Right ventricle myocardium inferior (tissue), 1 donor: Measurements from ENCODE around the gene TULP1. TPM values are rescaled to one million over a fixed set of nuclear protein-coding genes. Genes with fewer than 3 reads are reported as not detected.
A peak's percentile ranks its signal among the peaks of the same experiment; 100 is the strongest.

ENCODE experiments used
- ATAC-seq: fragments of 200-7000 bp; cut with Tn5 transposase; one replicate; pipeline ENCODE4 v1.9.1; 2020; ENCODE audit warnings: mild to moderate bottlenecking, moderate library complexity
- DNase-seq: peaks from one replicate; pipeline ENCODE4 v3.0.0; 2021; ENCODE audit errors: missing footprints
- intact Hi-C: fragments of 100-400 bp; cut with DNase I; formaldehyde crosslinking; loops from one replicate; pipeline ENCODE4 v1.11.0; 2022
- total RNA-seq: library from RNA; stranded (reverse); fragmentation: NEBNext Ultra II Directional; extraction: Animal tissue kit (Norgen Biotek cat#: 25700); gene quantifications from one replicate; pipeline ENCODE4 v1.2.1, GENCODE V29; 2021
- donor health status: DM: no; HTN: yes; CAD: no; lungs with severe emphysema.

Gene TULP1
- total RNA-seq, 1 donor from 2014 or later: not detected

GRCh38 chr6:35473075-35473849 lies 39.4 kb downstream of the TULP1 start:
- no peak for DNase-seq
- intact Hi-C loops: no loop called here
- ATAC-seq: no peak

DNA sequence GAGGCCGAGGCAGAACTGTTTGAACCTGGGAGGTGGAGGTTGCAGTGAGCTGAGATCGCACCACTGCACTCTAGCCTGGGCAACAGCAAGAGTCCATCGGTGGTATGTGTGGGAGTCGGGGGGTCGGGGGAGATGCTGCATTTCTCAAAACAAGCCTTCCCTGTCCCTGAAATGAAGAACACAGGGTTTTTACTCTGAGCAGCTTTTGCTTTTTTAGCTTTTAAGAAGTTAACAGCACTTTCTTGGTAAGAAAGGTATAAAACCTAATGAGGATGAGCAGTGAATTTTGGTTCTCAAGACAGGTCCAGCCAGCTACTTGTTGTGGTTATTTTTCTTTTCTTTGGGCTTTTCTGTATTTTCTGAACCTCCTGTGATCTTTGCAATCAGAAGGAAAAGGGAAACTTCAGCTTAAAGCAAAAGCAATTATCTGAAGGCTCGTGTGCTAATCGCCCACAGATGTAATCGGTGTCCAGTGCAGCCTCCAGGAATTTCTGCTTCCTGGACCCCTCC lies 40.8 kb downstream of the TULP1 start:
- intact Hi-C loops: no loop called here
- DNase-seq (no peak), ATAC-seq (no peak)

- intact Hi-C loops: no loop called here
- no peak for ATAC-seq
- DNase-seq: no peak
These were observed 42.0 kb downstream of the TULP1 start for GRCh38 chr6:35470663-35471120.

- DNase-seq: no peak
- intact Hi-C loops: loop anchor here (5.0 kb wide), 1 partner anchor 173 kb away; the partner anchor contains the start of gene DEF6
- no peak for ATAC-seq
These were observed 42.7 kb downstream of the TULP1 start for GRCh38 chr6:35469751-35470662.

GRCh38 chr6:35468980-35469750 lies 43.5 kb downstream of the TULP1 start:
- intact Hi-C loops: loop anchor here (1.0 to 5.0 kb wide), 2 partner anchors 127 to 172 kb away; partner anchors contain the start of genes DEF6 and PPARD
- no peak for DNase-seq
- peak; percentile 15 for ATAC-seq

DNA sequence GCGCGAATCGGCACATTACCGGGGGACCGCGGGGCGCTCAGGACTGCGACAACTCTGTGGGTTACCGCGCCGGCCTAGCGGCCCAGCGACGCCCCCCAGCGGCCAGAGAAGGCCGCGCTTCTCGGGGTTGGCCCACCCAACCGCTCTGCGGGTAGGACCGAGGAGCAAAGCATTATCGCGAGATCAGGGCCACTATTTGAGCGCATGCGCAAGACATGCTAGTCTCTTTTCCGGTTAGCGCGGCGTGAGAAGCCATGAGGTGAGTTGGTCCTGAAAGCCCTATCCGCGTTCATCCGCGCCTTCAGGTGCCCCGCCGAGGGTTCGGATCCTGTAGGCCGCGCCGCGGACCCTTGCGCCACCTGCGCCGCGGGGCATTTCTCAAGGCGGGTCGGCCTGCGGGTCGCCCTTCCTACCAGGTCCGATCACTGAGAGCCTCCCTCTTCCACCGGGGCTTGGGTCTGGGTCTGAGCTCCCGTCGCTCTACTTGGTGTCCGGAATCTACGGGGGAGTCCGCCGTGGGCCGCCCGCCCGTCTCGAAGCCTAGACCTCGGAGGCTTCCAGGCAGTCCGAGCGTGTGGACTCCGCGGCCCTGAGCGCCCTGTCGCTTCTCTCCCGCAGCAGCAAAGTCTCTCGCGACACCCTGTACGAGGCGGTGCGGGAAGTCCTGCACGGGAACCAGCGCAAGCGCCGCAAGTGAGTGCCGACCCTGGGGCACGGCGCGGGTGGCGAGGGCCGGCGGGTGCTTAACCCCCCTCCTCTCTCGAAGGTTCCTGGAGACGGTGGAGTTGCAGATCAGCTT lies 44.3 kb downstream of the TULP1 start, which contains the start of gene RPL10A:
TSS of gene RPL10A (plus strand) at position 221 of the 799 bp plus-strand sequence. CDS start at position 255, 34 bp downstream.
- ATAC-seq: peak; percentile 89
- intact Hi-C loops: loop anchor here (1.0 to 5.0 kb wide), 2 partner anchors 126 to 171 kb away; partner anchors contain the start of genes DEF6 and PPARD
- DNase-seq: peak; percentile 93

DNA sequence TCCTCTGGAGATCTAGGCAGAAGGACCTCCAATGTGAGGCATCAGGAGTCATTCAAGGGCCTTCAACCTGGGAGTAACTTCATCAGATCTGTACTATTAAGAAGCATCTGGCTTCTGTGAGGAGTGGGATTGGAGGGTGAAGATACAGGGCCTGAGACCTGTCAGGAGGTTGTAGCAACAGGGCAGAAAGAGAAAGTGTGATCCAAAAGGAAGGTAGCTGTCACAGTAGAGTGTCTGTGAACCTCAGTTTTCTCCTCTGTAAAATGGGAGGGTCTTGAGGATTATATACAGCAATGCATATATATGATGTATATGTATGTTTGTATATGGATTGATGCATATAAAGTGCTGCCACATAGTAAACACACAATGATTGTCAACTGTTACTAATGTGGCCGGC lies 47.0 kb downstream of the TULP1 start:
- ATAC-seq (no peak), DNase-seq (no peak)
- intact Hi-C loops: loop anchor here (5.0 kb wide), 1 partner anchor 168 kb away; the partner anchor contains the start of gene DEF6

- ATAC-seq (no peak), DNase-seq (no peak)
- intact Hi-C loops: no loop called here
These were observed 49.4 kb downstream of the TULP1 start for GRCh38 chr6:35463292-35463691.

DNA sequence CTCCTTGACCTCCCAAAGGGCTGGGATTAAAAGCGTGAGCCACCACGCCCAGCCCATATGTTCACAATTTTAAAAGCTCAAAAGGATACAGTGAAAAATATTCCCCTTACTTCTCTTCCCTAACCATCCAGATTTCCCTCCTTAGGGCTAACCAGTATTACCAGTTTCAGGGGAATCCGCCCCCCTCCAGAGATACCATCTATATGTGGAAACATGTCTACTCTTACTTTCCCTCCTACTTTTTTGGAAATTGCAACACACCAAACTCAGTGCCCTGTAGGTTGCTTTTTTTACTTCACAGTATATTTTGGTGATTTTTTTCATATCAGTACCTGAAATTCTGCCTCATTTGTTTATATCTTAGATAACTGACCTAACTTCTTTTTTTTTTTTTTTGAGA lies 51.4 kb downstream of the TULP1 start:
- intact Hi-C loops: no loop called here
- DNase-seq: no peak
- no peak for ATAC-seq

DNA sequence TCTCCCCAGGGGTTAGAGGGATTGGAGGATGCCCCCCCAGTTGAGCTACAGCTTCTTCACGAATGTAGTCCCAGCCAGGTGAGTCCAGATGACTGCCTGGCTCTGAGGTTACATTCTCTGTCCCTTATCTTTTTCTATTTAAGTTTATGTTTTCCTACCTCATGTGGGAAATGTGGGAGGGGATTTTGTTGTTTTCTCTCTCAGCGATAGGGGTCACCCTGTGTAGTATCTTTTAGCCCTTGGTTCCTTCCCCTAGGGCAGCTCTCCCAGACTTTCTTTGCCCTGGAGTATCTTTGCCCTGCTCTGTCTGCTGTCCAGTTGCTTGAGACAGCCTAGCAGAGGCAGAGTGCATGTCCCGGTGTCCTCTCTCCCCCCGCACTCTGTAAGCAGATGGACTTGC lies 54.8 kb downstream of the TULP1 start:
- intact Hi-C loops: no loop called here
- no peak for DNase-seq
- no peak for ATAC-seq

DNA sequence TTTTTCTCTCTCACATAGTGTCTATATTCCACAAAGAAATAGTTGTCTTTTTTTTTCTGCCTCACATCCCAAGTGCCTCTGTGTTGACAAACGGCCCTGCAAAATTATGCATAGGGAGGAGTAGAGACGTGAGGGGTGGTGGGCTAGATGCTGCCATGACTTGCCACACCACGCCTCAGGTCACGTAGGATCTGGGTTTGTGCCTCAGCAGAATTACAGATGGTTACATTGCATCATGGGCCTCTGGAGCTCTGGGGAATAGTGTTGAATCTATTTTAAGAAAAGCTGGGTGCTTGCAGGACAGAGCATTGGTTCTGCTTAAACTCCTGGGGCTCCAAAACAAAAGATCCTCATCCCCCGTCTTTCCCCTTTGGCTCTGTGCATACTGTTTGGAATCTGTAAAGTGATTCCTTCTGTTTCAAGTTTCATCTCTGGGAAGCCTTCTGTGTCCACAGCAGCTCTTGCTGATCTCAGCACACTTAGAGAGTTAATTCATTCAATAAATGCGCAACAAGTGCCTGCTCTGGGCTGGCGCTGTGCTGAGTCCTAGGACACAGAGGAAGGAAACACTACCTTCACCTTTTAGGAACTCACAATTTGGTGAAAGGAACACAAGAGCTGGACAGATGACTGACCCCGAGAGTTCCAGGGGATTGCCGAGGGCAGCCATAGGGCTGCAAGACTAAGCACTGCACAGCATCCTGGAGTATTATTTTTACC lies 58.1 kb downstream of the TULP1 start:
- no peak for DNase-seq
- no peak for ATAC-seq
- intact Hi-C loops: no loop called here

GRCh38 chr6:35453236-35453635 lies 59.5 kb downstream of the TULP1 start:
- DNase-seq: no peak
- intact Hi-C loops: no loop called here
- ATAC-seq: no peak

DNA sequence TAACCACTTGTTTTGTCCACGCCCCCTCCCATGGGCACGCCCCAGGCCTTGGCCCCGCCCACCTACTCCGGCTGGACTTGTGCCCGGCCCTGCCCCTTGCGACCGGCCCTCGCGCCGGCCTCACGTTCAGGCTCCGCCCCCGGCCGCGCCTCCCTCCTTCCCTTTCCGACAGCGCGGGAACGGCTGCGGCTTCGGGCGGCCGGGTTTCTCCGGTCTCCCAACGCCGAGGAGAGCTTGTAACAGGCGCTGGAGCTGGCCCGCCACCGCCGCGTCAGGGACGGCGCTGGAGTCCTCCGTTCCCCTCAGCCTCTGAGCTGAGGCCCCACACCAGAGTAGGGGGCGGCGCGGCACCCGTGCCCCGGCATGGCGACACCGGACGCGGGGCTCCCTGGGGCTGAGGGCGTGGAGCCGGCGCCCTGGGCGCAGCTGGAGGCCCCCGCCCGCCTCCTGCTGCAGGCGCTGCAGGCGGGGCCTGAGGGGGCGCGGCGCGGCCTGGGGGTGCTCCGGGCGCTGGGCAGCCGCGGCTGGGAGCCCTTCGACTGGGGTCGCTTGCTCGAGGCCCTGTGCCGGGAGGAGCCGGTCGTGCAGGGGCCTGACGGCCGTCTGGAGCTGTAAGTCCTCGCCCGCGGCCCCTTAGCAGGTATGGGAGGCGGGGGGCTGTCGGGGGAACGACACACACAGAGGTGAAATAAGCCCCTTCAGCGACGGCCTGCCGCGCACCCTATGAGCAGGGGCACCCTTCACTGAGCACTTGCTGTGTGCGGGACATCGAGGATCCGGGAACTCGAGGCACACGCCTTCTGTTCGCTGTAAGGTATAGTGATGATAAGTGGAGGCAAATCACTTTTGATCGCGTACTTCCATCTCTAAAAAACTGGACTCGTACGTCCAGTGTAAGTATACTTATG lies 60.3 kb downstream of the TULP1 start, which contains the start of gene FANCE:
TSS of gene FANCE (plus strand) at position 156 of the 908 bp plus-strand sequence. CDS start at position 364, 208 bp downstream.
- intact Hi-C loops: no loop called here

DNA sequence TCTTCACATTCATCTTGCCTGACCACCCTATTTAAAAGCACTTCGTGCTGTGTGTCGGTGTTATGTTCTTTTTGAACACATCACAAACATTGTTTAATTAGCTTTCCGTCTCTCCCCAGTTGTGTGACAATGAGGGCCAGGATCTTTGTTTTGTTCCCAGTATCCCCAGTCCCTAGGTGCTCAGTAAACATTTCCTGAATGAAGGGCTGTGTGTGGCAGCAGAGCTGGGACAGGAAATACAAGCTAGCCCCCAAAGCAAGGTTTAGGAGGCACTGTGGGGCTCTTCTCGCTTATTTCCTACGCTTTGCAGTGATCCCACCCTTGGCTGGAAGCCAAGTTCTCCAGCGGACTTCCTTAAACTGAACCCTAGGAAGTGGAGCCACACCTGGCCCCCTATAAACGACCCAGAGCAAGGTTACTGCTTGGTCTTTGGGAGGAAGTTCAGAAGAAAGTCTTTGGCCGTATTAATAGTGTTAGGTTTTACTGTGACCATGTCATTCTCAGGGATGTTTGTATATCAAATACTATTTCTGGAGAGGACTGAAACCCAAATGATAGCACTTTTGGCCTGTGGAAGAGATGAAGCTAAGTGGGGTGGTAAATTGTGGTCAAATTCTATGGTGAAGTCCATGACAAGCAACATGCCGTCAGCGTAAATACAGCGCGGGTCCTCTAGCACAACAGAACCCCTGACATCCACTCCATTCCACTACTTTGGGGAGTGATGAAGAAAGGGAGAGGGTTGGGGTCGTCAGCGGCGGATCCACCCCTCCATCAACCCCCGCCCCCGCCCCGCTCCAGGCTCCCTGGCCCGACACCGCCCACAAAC lies 61.1 kb downstream of the TULP1 start:
- intact Hi-C loops: no loop called here
- ATAC-seq: no peak
- DNase-seq: no peak

More for the DNA sequence above, 60.3 kb downstream of the TULP1 start, which contains the start of gene FANCE:
- DNase-seq (peak; percentile 98), ATAC-seq (peak; percentile 97)
